Activated CD8-positive, alpha-beta memory T cell treated with anti-CD3 and anti-CD28 coated beads, Interleukin-2, amount 50 U/mL, for 24 hours (primary cell): ENCODE measurements around the gene PAX7.
"Not testable (repeated sequence)": the region's sequence is repeated elsewhere in the genome, so short reads cannot be mapped to it uniquely, and the experiment has no call there.

ENCODE experiments used
- DNase-seq: peaks from one replicate; pipeline ENCODE4 v3.0.0-alpha.2; 2020; ENCODE audit errors: extremely low read depth

PAX7 gene

GRCh38 chr1:18760156-18760555, 129.5 kb downstream of the PAX7 start:
- no peak for DNase-seq

- DNase-seq = no peak
Observed at GRCh38 chr1:18761948-18762840, 131.5 kb downstream of the PAX7 start.

GRCh38 chr1:18764362-18764761, 133.7 kb downstream of the PAX7 start:
- DNase-seq = no peak

GRCh38 chr1:18765725-18766124, 135.1 kb downstream of the PAX7 start:
- no peak for DNase-seq

- DNase-seq = no peak
Observed at GRCh38 chr1:18766328-18766727, 135.7 kb downstream of the PAX7 start.

- DNase-seq = not testable (repeated sequence)
Observed at GRCh38 chr1:18767576-18767975, 136.9 kb downstream of the PAX7 start.

- DNase-seq = no peak
Observed at GRCh38 chr1:18768086-18768485, 137.4 kb downstream of the PAX7 start.

GRCh38 chr1:18769140-18769539, 138.5 kb downstream of the PAX7 start:
- no peak for DNase-seq

GRCh38 chr1:18770799-18771198, 140.2 kb downstream of the PAX7 start:
- DNase-seq = no peak

- no peak for DNase-seq
Observed at GRCh38 chr1:18773753-18774152, 143.1 kb downstream of the PAX7 start.

GRCh38 chr1:18775341-18775740, 144.7 kb downstream of the PAX7 start:
- no peak for DNase-seq

- no peak for DNase-seq
Observed at GRCh38 chr1:18776777-18777176, 146.1 kb downstream of the PAX7 start.

GRCh38 chr1:18778437-18778836, 147.8 kb downstream of the PAX7 start:
- no peak for DNase-seq

GRCh38 chr1:18781031-18781430, 150.4 kb downstream of the PAX7 start:
- DNase-seq = no peak

GRCh38 chr1:18783705-18784481, 153.2 kb downstream of the PAX7 start:
- DNase-seq = no peak

- no peak for DNase-seq
Observed at GRCh38 chr1:18784482-18784831, 153.8 kb downstream of the PAX7 start.

- DNase-seq = no peak
Observed at GRCh38 chr1:18786149-18786548, 155.5 kb downstream of the PAX7 start.

GRCh38 chr1:18787825-18788385, 157.3 kb downstream of the PAX7 start:
- DNase-seq = no peak

GRCh38 chr1:18789246-18789645, 158.6 kb downstream of the PAX7 start:
- DNase-seq = no peak

- no peak for DNase-seq
Observed at GRCh38 chr1:18792747-18793146, 162.1 kb downstream of the PAX7 start.

GRCh38 chr1:18793164-18793563, 162.5 kb downstream of the PAX7 start:
- DNase-seq = no peak

- DNase-seq = no peak
Observed at GRCh38 chr1:18794051-18794450, 163.4 kb downstream of the PAX7 start.

- DNase-seq = no peak
Observed at GRCh38 chr1:18794561-18794960, 163.9 kb downstream of the PAX7 start.
